HEK293 (cell line): Measurements from ENCODE around the gene PBXIP1.

Source experiments
- CTCF ChIA-PET: fragments of 350-600 bp; formaldehyde crosslinking; extraction: SDS; loops from one replicate; lab custom pipeline; 2021; ENCODE audit warnings: antibody characterized with exemption; lab: Yijun Ruan, JAX
- POLR2A ChIA-PET: fragments of 300-600 bp; formaldehyde crosslinking; extraction: SDS; loops from one replicate; lab custom pipeline; 2020; ENCODE audit warnings: antibody characterized with exemption, inconsistent platforms; lab: Yijun Ruan, JAX
- H3K27ac ChIP-seq: fragments of 200-500 bp; sonication (Bioruptor generic); 2 replicates; pipeline ENCODE4 v1.5.1; 2014; ENCODE audit warnings: low read depth, low read length, control low read depth, inconsistent platforms; ENCODE audit errors: extremely low read depth
- H3K36me3 ChIP-seq, 2 experiments: fragments of 200-500 bp in 1 of 2; sonication (Bioruptor generic) in 1 of 2; 1 replicate in 1 of 2; 2 replicates in 1 of 2; pipeline ENCODE4 v1.5.1; 2014 to 2017; ENCODE audit warnings: inconsistent platforms in 2 of 2, low read length in 2 of 2; ENCODE audit not compliant: control insufficient read depth in 2 of 2, insufficient read depth in 1 of 2
- H3K4me1 ChIP-seq: fragments of 200-500 bp; sonication (Bioruptor generic); 2 replicates; pipeline ENCODE4 v1.5.1; 2014; ENCODE audit warnings: mild to moderate bottlenecking, low read length, inconsistent platforms; ENCODE audit not compliant: control insufficient read depth, insufficient read depth
- H3K4me3 ChIP-seq: 2 replicates; pipeline ENCODE4 v1.5.1; 2011; ENCODE audit warnings: low read depth, mild to moderate bottlenecking, control low read depth, low read length, moderate library complexity
- H3K9me3 ChIP-seq: fragments of 200-500 bp; sonication (Bioruptor generic); 2 replicates; pipeline ENCODE4 v1.5.1; 2014; ENCODE audit warnings: low read depth, low read length, inconsistent platforms; ENCODE audit not compliant: control insufficient read depth, insufficient read depth
- HOXA7 ChIP-seq: sonication (generic); formaldehyde crosslinking; IDR thresholded peaks from 2 replicates; pipeline ENCODE4 v1.8.1; 2022; ENCODE audit warnings: missing genetic modification reagents, borderline replicate concordance
- HOXD13 ChIP-seq: sonication (generic); formaldehyde crosslinking; IDR thresholded peaks from 2 replicates; pipeline ENCODE4 v1.8.0; 2022; ENCODE audit warnings: missing genetic modification reagents, borderline replicate concordance
- KLF16 ChIP-seq: fragments of 450-650 bp; formaldehyde crosslinking; IDR thresholded peaks from 2 replicates; pipeline ENCODE4 v1.5.1; 2017; ENCODE audit warnings: missing biosample characterization, missing genetic modification characterization
- MZF1 ChIP-seq: fragments of 450-650 bp; formaldehyde crosslinking; IDR thresholded peaks from 2 replicates; pipeline ENCODE4 v1.5.1; 2017; ENCODE audit warnings: missing biosample characterization, missing genetic modification characterization, borderline replicate concordance
- SALL2 ChIP-seq: fragments of 450-650 bp; formaldehyde crosslinking; IDR thresholded peaks from 2 replicates; pipeline ENCODE4 v1.5.0; 2017; ENCODE audit warnings: missing biosample characterization, mild to moderate bottlenecking, missing genetic modification characterization, borderline replicate concordance
- SCRT2 ChIP-seq: fragments of 450-650 bp; formaldehyde crosslinking; IDR thresholded peaks from 2 replicates; pipeline ENCODE4 v1.5.1; 2016; ENCODE audit warnings: missing biosample characterization, missing genetic modification characterization
- SP2 ChIP-seq: fragments of 450-650 bp; formaldehyde crosslinking; IDR thresholded peaks from 2 replicates; pipeline ENCODE4 v1.5.1; 2016; ENCODE audit warnings: missing biosample characterization, missing genetic modification characterization
- ZEB2 ChIP-seq: fragments of 450-650 bp; formaldehyde crosslinking; IDR thresholded peaks from 2 replicates; pipeline ENCODE4 v1.5.1; 2016; ENCODE audit warnings: missing biosample characterization, missing genetic modification characterization
- ZFP37 ChIP-seq: fragments of 450-650 bp; formaldehyde crosslinking; IDR thresholded peaks from 2 replicates; pipeline ENCODE4 v1.5.1; 2016; ENCODE audit warnings: missing biosample characterization, missing genetic modification characterization
- ZNF114 ChIP-seq: fragments of 450-650 bp; formaldehyde crosslinking; IDR thresholded peaks from 2 replicates; pipeline ENCODE4 v1.5.0; 2017; ENCODE audit warnings: missing biosample characterization, missing genetic modification characterization
- ZNF121 ChIP-seq: fragments of 450-650 bp; formaldehyde crosslinking; IDR thresholded peaks from 2 replicates; pipeline ENCODE4 v1.5.1; 2016; ENCODE audit warnings: missing biosample characterization, missing genetic modification characterization
- ZNF2 ChIP-seq: fragments of 450-650 bp; formaldehyde crosslinking; IDR thresholded peaks from 2 replicates; pipeline ENCODE4 v1.5.1; 2016; ENCODE audit warnings: missing biosample characterization, missing genetic modification characterization
- ZNF202 ChIP-seq: fragments of 450-650 bp; formaldehyde crosslinking; IDR thresholded peaks from 2 replicates; pipeline ENCODE4 v1.5.1; 2016; ENCODE audit warnings: missing biosample characterization, missing genetic modification characterization, borderline replicate concordance
- ZNF24 ChIP-seq: fragments of 450-650 bp; formaldehyde crosslinking; IDR thresholded peaks from 2 replicates; pipeline ENCODE4 v1.5.1; 2016; ENCODE audit warnings: missing biosample characterization, missing genetic modification characterization
- ZNF354C ChIP-seq: fragments of 450-650 bp; formaldehyde crosslinking; IDR thresholded peaks from 2 replicates; pipeline ENCODE4 v1.5.1; 2016; ENCODE audit warnings: missing biosample characterization, missing genetic modification characterization, low read depth, borderline replicate concordance
- ZNF37A ChIP-seq: fragments of 450-650 bp; IDR thresholded peaks from 2 replicates; pipeline ENCODE4 v1.5.1; 2018; ENCODE audit warnings: missing biosample characterization, missing genetic modification characterization
- ZNF48 ChIP-seq: fragments of 450-650 bp; formaldehyde crosslinking; IDR thresholded peaks from 2 replicates; pipeline ENCODE4 v1.5.1; 2016; ENCODE audit warnings: missing biosample characterization, missing genetic modification characterization
- ZNF501 ChIP-seq: fragments of 450-650 bp; formaldehyde crosslinking; IDR thresholded peaks from 2 replicates; pipeline ENCODE4 v1.5.1; 2016; ENCODE audit warnings: missing biosample characterization, missing genetic modification characterization
- ZNF514 ChIP-seq: fragments of 450-650 bp; formaldehyde crosslinking; IDR thresholded peaks from 2 replicates; pipeline ENCODE4 v1.5.1; 2016; ENCODE audit warnings: missing biosample characterization, missing genetic modification characterization
- ZNF529 ChIP-seq: fragments of 450-650 bp; formaldehyde crosslinking; IDR thresholded peaks from 2 replicates; pipeline ENCODE4 v1.5.1; 2017; ENCODE audit warnings: missing genetic modification characterization, missing biosample characterization; ENCODE audit not compliant: insufficient replicate concordance
- ZNF585B ChIP-seq: fragments of 450-650 bp; formaldehyde crosslinking; IDR thresholded peaks from 2 replicates; pipeline ENCODE4 v1.5.1; 2016; ENCODE audit warnings: missing biosample characterization, missing genetic modification characterization
- ZNF654 ChIP-seq: fragments of 450-650 bp; formaldehyde crosslinking; IDR thresholded peaks from 2 replicates; pipeline ENCODE4 v1.5.1; 2016; ENCODE audit warnings: low read depth, missing biosample characterization, missing genetic modification characterization
- ZNF664 ChIP-seq: fragments of 450-650 bp; formaldehyde crosslinking; IDR thresholded peaks from 2 replicates; pipeline ENCODE4 v1.5.1; 2016; ENCODE audit warnings: missing biosample characterization, missing genetic modification characterization
- TF ChIP-seq, protein P1 (sequence below): fragments of 450-650 bp; formaldehyde crosslinking; IDR thresholded peaks from 2 replicates; pipeline ENCODE4 v1.5.1; 2016; ENCODE audit warnings: missing biosample characterization, missing genetic modification characterization

The PBXIP1 gene

DNA sequence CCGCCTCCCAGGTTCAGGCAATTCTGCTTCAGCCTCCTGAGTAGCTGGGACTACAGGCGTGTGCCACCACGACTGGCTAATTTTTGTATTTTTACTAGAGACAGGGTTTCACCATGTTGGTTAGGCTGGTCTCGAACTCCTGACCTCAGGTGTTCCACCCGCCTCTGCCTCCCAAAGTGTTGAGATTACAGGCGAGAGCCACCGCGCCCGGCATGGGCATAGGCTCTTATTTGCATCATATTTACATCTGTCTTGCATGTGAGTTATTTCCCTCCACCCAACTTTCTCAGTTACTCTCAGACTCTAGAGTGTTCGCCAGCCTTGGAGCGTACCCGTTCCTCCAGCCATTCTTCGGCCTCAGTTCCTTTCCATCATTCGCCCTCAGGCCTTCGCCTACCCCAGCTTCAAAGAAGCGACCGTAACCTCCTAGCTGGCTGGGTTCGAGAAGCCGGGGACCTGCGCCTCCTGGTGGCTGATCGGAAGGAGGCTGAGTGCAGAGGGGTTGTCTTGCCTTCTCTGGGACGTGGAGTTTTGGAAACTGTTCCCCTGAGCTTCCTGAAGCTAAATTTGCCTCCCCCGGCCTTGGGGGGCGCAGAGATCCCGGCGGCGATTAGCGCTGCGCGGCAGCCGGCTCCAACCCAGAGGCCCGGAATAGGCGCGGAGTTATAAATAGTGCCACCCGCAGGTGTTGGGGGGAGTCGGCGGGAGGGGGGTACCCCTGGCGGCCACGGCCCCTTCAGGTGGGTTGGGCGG lies 43.1 kb upstream of the PBXIP1 start (continued):
- TF ChIP-seq ZNF514 (tag by site-specific recombination) (no peak), ZNF114 (tag by site-specific recombination) (no peak), HOXA7 (CRISPR knock-in tag) (no peak), ZNF48 (tag by site-specific recombination) (no peak), HOXD13 (CRISPR knock-in tag) (no peak), ZNF585B (tag by site-specific recombination) (no peak), ZNF354C (tag by site-specific recombination) (no peak), ZNF664 (no peak), ZNF2 (0 out of 2 replicates have a peak, but pooled peaks have one; percentile 47), ZFP37 (tag by site-specific recombination) (0 out of 2 replicates have a peak, but pooled peaks have one; percentile 42), ZEB2 (tag by site-specific recombination) (0 out of 2 replicates have a peak, but pooled peaks have one; percentile 55), SP2 (tag by site-specific recombination) (no peak), ZNF121 (tag by site-specific recombination) (no peak)
- TF ChIP-seq, protein P1, sequence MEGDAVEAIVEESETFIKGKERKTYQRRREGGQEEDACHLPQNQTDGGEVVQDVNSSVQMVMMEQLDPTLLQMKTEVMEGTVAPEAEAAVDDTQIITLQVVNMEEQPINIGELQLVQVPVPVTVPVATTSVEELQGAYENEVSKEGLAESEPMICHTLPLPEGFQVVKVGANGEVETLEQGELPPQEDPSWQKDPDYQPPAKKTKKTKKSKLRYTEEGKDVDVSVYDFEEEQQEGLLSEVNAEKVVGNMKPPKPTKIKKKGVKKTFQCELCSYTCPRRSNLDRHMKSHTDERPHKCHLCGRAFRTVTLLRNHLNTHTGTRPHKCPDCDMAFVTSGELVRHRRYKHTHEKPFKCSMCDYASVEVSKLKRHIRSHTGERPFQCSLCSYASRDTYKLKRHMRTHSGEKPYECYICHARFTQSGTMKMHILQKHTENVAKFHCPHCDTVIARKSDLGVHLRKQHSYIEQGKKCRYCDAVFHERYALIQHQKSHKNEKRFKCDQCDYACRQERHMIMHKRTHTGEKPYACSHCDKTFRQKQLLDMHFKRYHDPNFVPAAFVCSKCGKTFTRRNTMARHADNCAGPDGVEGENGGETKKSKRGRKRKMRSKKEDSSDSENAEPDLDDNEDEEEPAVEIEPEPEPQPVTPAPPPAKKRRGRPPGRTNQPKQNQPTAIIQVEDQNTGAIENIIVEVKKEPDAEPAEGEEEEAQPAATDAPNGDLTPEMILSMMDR (tag by site-specific recombination): peak; percentile 88

DNA sequence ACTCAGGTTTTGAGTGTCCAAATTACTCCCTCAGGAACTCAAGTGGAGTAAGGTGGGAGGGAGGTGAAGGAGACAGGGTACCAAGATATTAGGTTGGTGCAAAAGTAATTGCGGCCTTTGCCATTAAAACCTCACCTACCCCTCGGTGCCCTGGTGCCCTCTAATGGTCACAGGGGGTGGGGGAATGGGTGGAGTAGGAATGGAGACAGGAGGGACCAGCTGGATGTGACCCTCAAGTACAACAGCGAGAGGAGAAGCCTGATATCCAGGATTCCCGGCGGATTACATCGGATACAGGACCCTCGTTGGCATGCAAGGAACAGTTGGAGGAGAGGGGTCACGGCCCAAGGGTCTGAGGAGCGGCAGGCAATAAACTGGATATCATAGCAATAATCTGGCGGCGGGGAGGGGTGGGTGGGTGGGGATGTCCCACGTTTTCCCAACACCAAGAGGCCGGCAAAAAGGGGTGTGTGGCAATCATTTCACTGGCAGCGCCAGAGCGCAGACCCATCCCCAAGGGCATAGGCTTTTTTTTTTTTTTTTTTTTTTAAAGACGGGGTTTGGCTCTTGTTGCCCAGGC lies 42.4 kb upstream of the PBXIP1 start:
- no peak overlapping the region for H3K27ac ChIP-seq
- CTCF ChIA-PET: interaction anchor here (0.6 to 8.9 kb wide), 17 partner anchors 8 to 63 kb away, joined by 3 to 55 read pairs (median 7); partner anchors contain the start of genes FLAD1, PBXIP1, PYGO2 and SHC1
- peaks cover 6% of the 10 kb centered on the region for H3K4me1 ChIP-seq
- POLR2A ChIA-PET: interaction anchor here (0.8 to 1.8 kb wide), 4 partner anchors 14 to 37 kb away, joined by 3 to 8 read pairs (median 4); partner anchors contain the start of genes FLAD1 and PYGO2
- H3K9me3 ChIP-seq: no peaks in the 10 kb centered on the region
- TF ChIP-seq ZNF529 (tag by site-specific recombination) (no peak), ZNF121 (tag by site-specific recombination) (no peak), ZNF501 (tag by site-specific recombination) (no peak), ZNF654 (tag by site-specific recombination) (no peak), ZNF37A (tag by site-specific recombination) (no peak), ZNF24 (tag by site-specific recombination) (no peak), ZNF202 (tag by site-specific recombination) (no peak), SALL2 (tag by site-specific recombination) (no peak), KLF16 (tag by site-specific recombination) (no peak), MZF1 (tag by site-specific recombination) (no peak), SCRT2 (tag by site-specific recombination) (no peak)
- H3K36me3 ChIP-seq: no peaks in the 10 kb centered on the region
- no peak overlapping the region for H3K4me3 ChIP-seq
